H1 (cell line): ENCODE measurements around the gene NFASC. TPM values are rescaled to one million over a fixed set of nuclear protein-coding genes. Genes with fewer than 3 reads are reported as not detected.

ENCODE experiments used
- BCL11A ChIP-seq, 2 experiments: IDR thresholded peaks; one replicate each; pipeline ENCODE4 v1.6.1; 2011; ENCODE audit warnings: low read depth in 2 of 2, low read length in 2 of 2, mild to moderate bottlenecking in 2 of 2
- CHD7 ChIP-seq: fragments of 300-600 bp; sonication (generic); IDR thresholded peaks from 2 replicates; pipeline ENCODE4 v1.7.1; 2012; ENCODE audit warnings: low read length, moderate library complexity, mild to moderate bottlenecking, inconsistent platforms; ENCODE audit not compliant: insufficient replicate concordance
- EP300 ChIP-seq, 2 experiments: IDR thresholded peaks; 1 replicate in 1 of 2; 2 replicates in 1 of 2; pipeline ENCODE4 v1.6.1; 2011 to 2012; ENCODE audit warnings: low read depth in 2 of 2, low read length in 2 of 2, mild to moderate bottlenecking in 2 of 2, borderline replicate concordance in 1 of 2, inconsistent platforms in 1 of 2, moderate library complexity in 1 of 2
- NANOG ChIP-seq: IDR thresholded peaks from 2 replicates; pipeline ENCODE4 v1.6.1; 2011; ENCODE audit warnings: low read length, low read depth, mild to moderate bottlenecking, inconsistent platforms; ENCODE audit not compliant: insufficient read depth, poor library complexity, severe bottlenecking
- POLR2A ChIP-seq, 2 experiments: IDR thresholded peaks; 1 replicate in 1 of 2; 2 replicates in 1 of 2; pipeline ENCODE4 v1.6.1; 2011; ENCODE audit warnings: low read depth in 2 of 2, low read length in 2 of 2, mild to moderate bottlenecking in 2 of 2; ENCODE audit errors: control extremely low read depth in 1 of 2
- POLR2AphosphoS5 ChIP-seq: IDR thresholded peaks from 2 replicates; pipeline ENCODE4 v1.6.1; 2011; ENCODE audit warnings: low read depth, low read length
- YY1 ChIP-seq: IDR thresholded peaks from 2 replicates; pipeline ENCODE4 v1.6.1; 2011; ENCODE audit warnings: low read depth, mild to moderate bottlenecking, low read length
- polyA plus RNA-seq, 7 experiments: library from polyadenylated mRNA; depleted of rRNA in 3 of 7; stranded (reverse) in 5 of 7; unstranded in 2 of 7; fragments of >200 nt in 5 of 7; fragments of 200-250 nt in 2 of 7; gene quantifications; 1 replicate in 5 of 7; 2 replicates in 1 of 7; 4 replicates in 1 of 7; pipeline versions ENCODE4 v1.2.1 to v1.2.3, GENCODE V29; 2011 to 2013; ENCODE audit warnings: missing spikeins in 2 of 7, mixed read lengths in 2 of 7
- total RNA-seq: library from RNA; stranded (reverse); fragmentation: NEBNext Ultra II Directional; extraction: Animal tissue kit (Norgen Biotek cat#: 25700); gene quantifications from 2 replicates; pipeline ENCODE4 v1.2.1, GENCODE V29; 2021
- TF ChIP-seq, protein P1 (sequence below): IDR thresholded peaks from 2 replicates; pipeline ENCODE4 v1.6.1; 2012; ENCODE audit warnings: low read length, inconsistent platforms

Gene NFASC
- total and polyA plus RNA-seq, 2 of the 8 experiments (the other 6 are each of a cell fraction or from before 2014, with no cell fraction given), result 5.0 to 15.2 TPM

- TF ChIP-seq CHD7, result no peak
- no peak for TF ChIP-seq POLR2AphosphoS5
- no peak for TF ChIP-seq BCL11A (IDR thresholded peaks at IDR 0.05; ENCODE audit: low read depth in 2 of 2, low read length in 2 of 2)
- no peak for TF ChIP-seq POLR2A (IDR thresholded peaks at IDR 0.05; ENCODE audit: control extremely low read depth in 1 of 2, low read depth in 2 of 2, low read length in 2 of 2)
- TF ChIP-seq, protein P1, sequence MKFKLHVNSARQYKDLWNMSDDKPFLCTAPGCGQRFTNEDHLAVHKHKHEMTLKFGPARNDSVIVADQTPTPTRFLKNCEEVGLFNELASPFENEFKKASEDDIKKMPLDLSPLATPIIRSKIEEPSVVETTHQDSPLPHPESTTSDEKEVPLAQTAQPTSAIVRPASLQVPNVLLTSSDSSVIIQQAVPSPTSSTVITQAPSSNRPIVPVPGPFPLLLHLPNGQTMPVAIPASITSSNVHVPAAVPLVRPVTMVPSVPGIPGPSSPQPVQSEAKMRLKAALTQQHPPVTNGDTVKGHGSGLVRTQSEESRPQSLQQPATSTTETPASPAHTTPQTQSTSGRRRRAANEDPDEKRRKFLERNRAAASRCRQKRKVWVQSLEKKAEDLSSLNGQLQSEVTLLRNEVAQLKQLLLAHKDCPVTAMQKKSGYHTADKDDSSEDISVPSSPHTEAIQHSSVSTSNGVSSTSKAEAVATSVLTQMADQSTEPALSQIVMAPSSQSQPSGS, result no peak
- no peak for TF ChIP-seq NANOG
- TF ChIP-seq YY1, result no peak
- no peak for TF ChIP-seq EP300 (IDR thresholded peaks at IDR 0.05; ENCODE audit: borderline replicate concordance in 1 of 2, low read depth in 2 of 2, low read length in 2 of 2)
These were observed 141.9 kb downstream of the NFASC start (continued) for GRCh38 chr1:205012391-205013140.
